PC-3 (cell line): ENCODE data around the gene KCNQ4. TPM values are rescaled to one million over a fixed set of nuclear protein-coding genes. Genes with fewer than 3 reads are reported as not detected.

Source experiments
- ATAC-seq: fragments of 200-7000 bp; cut with Tn5 transposase; 2 replicates; pipeline ENCODE4 v1.9.1; 2020; ENCODE audit warnings: mild to moderate bottlenecking, moderate library complexity
- BruUV-seq: library from RNA; stranded (reverse); fragments of 400-500 nt; replicated peaks from 2 replicates; lab custom pipeline; 2021; lab: Mats Ljungman, UMichigan
- CTCF ChIA-PET: fragments of 300-600 bp; sonication (Branson Sonifier 250); formaldehyde crosslinking; loops from one replicate; lab custom pipeline; 2022; ENCODE audit warnings: antibody characterized with exemption; lab: Charles Lee
- POLR2A ChIA-PET: fragments of 300-600 bp; sonication (Branson Sonifier 250); formaldehyde crosslinking; loops from one replicate; lab custom pipeline; 2022; ENCODE audit warnings: antibody characterized with exemption; ENCODE audit not compliant: unreplicated experiment; lab: Charles Lee
- DNase-seq: peaks from one replicate; pipeline ENCODE4 v3.0.0-alpha.2; 2015
- H2AFZ ChIP-seq: fragments of 300-600 bp; sonication (generic); 2 replicates; pipeline ENCODE4 v1.6.0; 2016; ENCODE audit warnings: antibody characterized with exemption, low read length
- H3F3A ChIP-seq: fragments of 300-600 bp; sonication (generic); one replicate; pipeline ENCODE4 v1.6.0; 2017; ENCODE audit warnings: antibody characterized with exemption, low read length, control low read depth, mild to moderate bottlenecking; ENCODE audit not compliant: unreplicated experiment
- H3K27ac ChIP-seq: fragments of 300-600 bp; sonication (generic); 2 replicates; pipeline ENCODE4 v1.5.1; 2016; ENCODE audit warnings: mild to moderate bottlenecking, low read length
- H3K27me3 ChIP-seq: fragments of 300-600 bp; sonication (generic); 2 replicates; pipeline ENCODE4 v1.6.1; 2016; ENCODE audit warnings: low read length, mixed read lengths
- H3K36me3 ChIP-seq: fragments of 300-600 bp; sonication (generic); 2 replicates; pipeline ENCODE4 v1.6.1; 2016; ENCODE audit warnings: low read depth, mixed run types, low read length, mixed read lengths
- H3K4me1 ChIP-seq: fragments of 300-600 bp; sonication (generic); 2 replicates; pipeline ENCODE4 v1.5.1; 2016; ENCODE audit warnings: low read length; ENCODE audit not compliant: insufficient read depth
- H3K4me2 ChIP-seq: fragments of 300-600 bp; sonication (generic); 2 replicates; pipeline ENCODE4 v1.6.0; 2016; ENCODE audit warnings: low read length
- H3K4me3 ChIP-seq: fragments of 300-600 bp; sonication (generic); 2 replicates; pipeline ENCODE4 v1.5.1; 2016; ENCODE audit warnings: mild to moderate bottlenecking, low read length, mixed read lengths
- H3K79me2 ChIP-seq: fragments of 300-600 bp; sonication (generic); 2 replicates; pipeline ENCODE4 v1.6.1; 2017; ENCODE audit warnings: low read length, mixed read lengths
- H3K9ac ChIP-seq: fragments of 300-600 bp; sonication (generic); 2 replicates; pipeline ENCODE4 v1.6.0; 2016; ENCODE audit warnings: mild to moderate bottlenecking, low read length
- H3K9me2 ChIP-seq: fragments of 300-600 bp; sonication (generic); replicated peaks from 2 replicates; pipeline ENCODE4 v1.6.1; 2016; ENCODE audit warnings: mixed run types, low read length, mixed read lengths
- H3K9me3 ChIP-seq: fragments of 300-600 bp; sonication (generic); 2 replicates; pipeline ENCODE4 v1.6.1; 2016; ENCODE audit warnings: low read length, mixed read lengths
- H4K20me1 ChIP-seq: fragments of 300-600 bp; sonication (generic); 2 replicates; pipeline ENCODE4 v1.6.1; 2016; ENCODE audit warnings: low read length, mixed read lengths
- EZH2 ChIP-seq: fragments of 300-600 bp; sonication (generic); IDR thresholded peaks from one replicate; pipeline ENCODE4 v1.6.1; 2017; ENCODE audit warnings: antibody characterized with exemption, mild to moderate bottlenecking, low read length; ENCODE audit not compliant: unreplicated experiment
- EZH2phosphoT487 ChIP-seq: fragments of 300-600 bp; sonication (generic); IDR thresholded peaks from 2 replicates; pipeline ENCODE4 v1.6.1; 2018; ENCODE audit warnings: mild to moderate bottlenecking, antibody characterized with exemption, low read length, borderline replicate concordance
- intact Hi-C: fragments of 100-400 bp; cut with micrococcal nuclease; formaldehyde crosslinking; loops from 2 replicates; pipeline ENCODE4 v1.9.0; 2023
- total RNA-seq: library from RNA; depleted of rRNA; stranded (reverse); fragments of >200 nt; gene quantifications from 2 replicates; pipeline ENCODE4 v1.2.3, GENCODE V29; 2014
- TF ChIP-seq, protein P1 (sequence below): fragments of 300-600 bp; sonication (generic); conservative IDR thresholded peaks from 2 replicates; pipeline ENCODE4 v1.5.1; 2017; ENCODE audit warnings: antibody characterized with exemption, low read depth, mild to moderate bottlenecking, low read length

Gene KCNQ4
- total RNA-seq, 1 experiment from 2014 or later: 2.5 TPM

DNA sequence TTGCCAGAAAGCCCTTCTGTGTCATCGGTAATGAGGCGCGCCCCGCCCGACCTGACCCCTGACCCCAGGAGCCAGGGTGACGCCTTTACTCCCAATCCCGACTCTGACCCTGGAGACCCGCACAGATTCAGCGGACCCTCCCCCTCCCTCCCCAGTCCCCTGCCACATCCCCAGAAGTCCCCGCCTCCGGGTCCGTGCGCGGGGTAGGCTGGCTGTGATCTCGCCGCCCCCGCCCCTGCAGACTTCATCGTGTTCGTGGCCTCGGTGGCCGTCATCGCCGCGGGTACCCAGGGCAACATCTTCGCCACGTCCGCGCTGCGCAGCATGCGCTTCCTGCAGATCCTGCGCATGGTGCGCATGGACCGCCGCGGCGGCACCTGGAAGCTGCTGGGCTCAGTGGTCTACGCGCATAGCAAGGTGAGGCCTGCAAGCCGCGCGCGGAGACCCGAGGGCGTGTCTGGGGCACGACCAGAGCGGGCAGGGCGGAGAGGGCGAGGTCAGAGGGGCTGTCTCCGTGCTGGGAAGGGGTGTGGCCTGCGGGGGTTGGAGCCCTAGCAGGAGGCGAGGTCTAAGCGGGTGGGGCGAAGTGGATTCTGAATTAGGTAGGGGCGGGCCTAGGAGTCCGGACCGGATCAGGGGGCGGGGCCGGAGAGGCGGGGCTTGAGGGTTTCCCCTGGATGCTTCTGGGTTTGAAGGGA, 34.8 kb downstream of the KCNQ4 start:
- H3K36me3 ChIP-seq: no peaks in the 10 kb centered on the region
- no peak for TF ChIP-seq EZH2
- no peak for TF ChIP-seq EZH2phosphoT487
- TF ChIP-seq, protein P1, sequence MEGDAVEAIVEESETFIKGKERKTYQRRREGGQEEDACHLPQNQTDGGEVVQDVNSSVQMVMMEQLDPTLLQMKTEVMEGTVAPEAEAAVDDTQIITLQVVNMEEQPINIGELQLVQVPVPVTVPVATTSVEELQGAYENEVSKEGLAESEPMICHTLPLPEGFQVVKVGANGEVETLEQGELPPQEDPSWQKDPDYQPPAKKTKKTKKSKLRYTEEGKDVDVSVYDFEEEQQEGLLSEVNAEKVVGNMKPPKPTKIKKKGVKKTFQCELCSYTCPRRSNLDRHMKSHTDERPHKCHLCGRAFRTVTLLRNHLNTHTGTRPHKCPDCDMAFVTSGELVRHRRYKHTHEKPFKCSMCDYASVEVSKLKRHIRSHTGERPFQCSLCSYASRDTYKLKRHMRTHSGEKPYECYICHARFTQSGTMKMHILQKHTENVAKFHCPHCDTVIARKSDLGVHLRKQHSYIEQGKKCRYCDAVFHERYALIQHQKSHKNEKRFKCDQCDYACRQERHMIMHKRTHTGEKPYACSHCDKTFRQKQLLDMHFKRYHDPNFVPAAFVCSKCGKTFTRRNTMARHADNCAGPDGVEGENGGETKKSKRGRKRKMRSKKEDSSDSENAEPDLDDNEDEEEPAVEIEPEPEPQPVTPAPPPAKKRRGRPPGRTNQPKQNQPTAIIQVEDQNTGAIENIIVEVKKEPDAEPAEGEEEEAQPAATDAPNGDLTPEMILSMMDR: no peak
- H3F3A ChIP-seq: no peaks in the 10 kb centered on the region
- no peaks in the 10 kb centered on the region for H3K4me1 ChIP-seq
- H2AFZ ChIP-seq: no peak overlapping the region
- CTCF ChIA-PET: no interaction called here
- H3K9me3 ChIP-seq: no peaks in the 10 kb centered on the region
- POLR2A ChIA-PET: no interaction called here
- H3K4me3 ChIP-seq: no peak overlapping the region
- intact Hi-C loops: no loop called here
- no peak for DNase-seq
- no peaks in the 10 kb centered on the region for H3K9me2 ChIP-seq
- H3K4me2 ChIP-seq: no peak overlapping the region
- no TSS peak for BruUV-seq
- H3K27me3 ChIP-seq: no peaks in the 10 kb centered on the region
- H3K79me2 ChIP-seq: no peaks in the 10 kb centered on the region
- no peak overlapping the region for H3K27ac ChIP-seq
- no peak for ATAC-seq
- no peak overlapping the region for H3K9ac ChIP-seq
- no peaks in the 10 kb centered on the region for H4K20me1 ChIP-seq

DNA sequence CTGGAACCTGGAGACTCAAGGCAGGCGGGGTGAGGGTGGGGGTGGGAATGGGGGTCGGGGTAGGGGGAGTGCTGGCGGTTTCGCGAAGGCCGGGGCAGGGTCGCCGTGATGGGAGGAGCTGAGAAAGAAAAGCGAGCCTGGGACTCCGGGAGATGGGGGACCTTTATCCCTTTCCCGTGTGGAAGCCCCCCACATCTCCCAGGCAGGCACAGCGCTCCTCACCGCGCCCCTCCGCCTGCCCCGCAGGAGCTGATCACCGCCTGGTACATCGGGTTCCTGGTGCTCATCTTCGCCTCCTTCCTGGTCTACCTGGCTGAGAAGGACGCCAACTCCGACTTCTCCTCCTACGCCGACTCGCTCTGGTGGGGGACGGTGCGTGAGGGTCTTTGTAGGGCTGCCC, 35.5 kb downstream of the KCNQ4 start:
- Histone ChIP-seq H3K27me3 (no peaks in the 10 kb centered on the region), H3K4me2 (no peak overlapping the region), H3K9me2 (no peaks in the 10 kb centered on the region), H3K79me2 (no peaks in the 10 kb centered on the region), H3K4me1 (no peaks in the 10 kb centered on the region), H3K27ac (no peak overlapping the region), H3K9ac (no peak overlapping the region), H2AFZ (no peak overlapping the region), H3F3A (no peaks in the 10 kb centered on the region), H3K4me3 (no peak overlapping the region), H3K36me3 (no peaks in the 10 kb centered on the region), H3K9me3 (no peaks in the 10 kb centered on the region), H4K20me1 (no peaks in the 10 kb centered on the region)
- no TSS peak for BruUV-seq
- ATAC-seq (no peak), DNase-seq (no peak)
- TF ChIP-seq, protein P1: no peak
- TF ChIP-seq EZH2phosphoT487: no peak
- TF ChIP-seq EZH2: no peak
- ChIA-PET POLR2A (no interaction called here), CTCF (no interaction called here)
- intact Hi-C loops: no loop called here

DNA sequence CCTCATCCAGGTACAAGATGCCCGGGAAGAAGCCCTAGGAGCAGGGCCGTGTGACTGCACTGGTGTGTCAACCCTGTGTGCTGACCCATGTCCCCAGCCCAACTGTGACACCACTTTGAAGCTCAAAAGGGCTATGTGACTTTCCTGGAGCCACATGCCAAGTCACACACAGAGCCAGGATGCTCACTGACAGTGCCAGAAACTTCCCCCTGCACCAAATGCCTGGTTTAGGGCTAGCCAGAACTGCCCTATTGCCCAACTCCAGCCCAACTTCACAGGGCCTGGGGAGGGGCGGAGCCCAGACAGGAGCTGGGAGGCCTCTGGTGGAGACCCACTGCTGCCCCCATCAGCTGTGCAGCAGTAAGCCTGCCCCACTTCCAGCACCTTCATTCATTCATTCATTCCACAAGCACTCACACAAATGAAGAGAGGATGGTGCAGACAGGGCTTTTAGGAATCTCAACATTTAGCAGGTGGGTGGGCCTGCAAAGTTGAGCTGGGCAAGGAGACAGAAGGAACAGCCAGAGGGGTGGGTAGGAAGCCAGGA, 36.7 kb downstream of the KCNQ4 start:
- H3K4me1 ChIP-seq: no peaks in the 10 kb centered on the region
- H3K9ac ChIP-seq: no peak overlapping the region
- no peaks in the 10 kb centered on the region for H3K79me2 ChIP-seq
- no peaks in the 10 kb centered on the region for H3K27me3 ChIP-seq
- H3K27ac ChIP-seq: no peak overlapping the region
- intact Hi-C loops: no loop called here
- H3K9me3 ChIP-seq: no peaks in the 10 kb centered on the region
- BruUV-seq: no TSS peak
- no peaks in the 10 kb centered on the region for H3F3A ChIP-seq
- no peak overlapping the region for H2AFZ ChIP-seq
- TF ChIP-seq, protein P1: no peak; the same call in 1 of the 2 replicates
- TF ChIP-seq EZH2 (no peak), EZH2phosphoT487 (no peak)
- DNase-seq: no peak
- POLR2A ChIA-PET: no interaction called here
- no peaks in the 10 kb centered on the region for H4K20me1 ChIP-seq
- 0 out of 2 replicates have a peak, but pooled peaks have one; percentile 20 for ATAC-seq
- no peak overlapping the region for H3K4me2 ChIP-seq
- CTCF ChIA-PET: no interaction called here
- H3K36me3 ChIP-seq: no peaks in the 10 kb centered on the region
- H3K9me2 ChIP-seq: no peaks in the 10 kb centered on the region
- H3K4me3 ChIP-seq: no peak overlapping the region
